GM12878 (cell line): ENCODE measurements around the gene NFIX. TPM values are rescaled to one million over a fixed set of nuclear protein-coding genes. Genes with fewer than 3 reads are reported as not detected.
A peak's percentile ranks its signal among the peaks of the same experiment; 100 is the strongest.

Experiments
- ATAC-seq: fragments of 200-7000 bp; cut with Tn5 transposase; 3 replicates; pipeline ENCODE4 v1.9.1; 2020; ENCODE audit warnings: mild to moderate bottlenecking, moderate library complexity
- BruUV-seq: library from RNA; stranded (reverse); fragments of 400-500 nt; replicated peaks from 2 replicates; lab custom pipeline; 2021; lab: Mats Ljungman, UMichigan
- CTCF ChIA-PET: fragments of 300-600 bp; sonication (Branson Sonifier 250); formaldehyde crosslinking; extraction: SDS; loops from one replicate; lab custom pipeline; 2021; ENCODE audit warnings: inconsistent platforms; lab: Yijun Ruan, JAX
- POLR2A ChIA-PET: fragments of 350-600 bp; formaldehyde crosslinking; extraction: SDS; loops from one replicate; lab custom pipeline; 2021; ENCODE audit warnings: inconsistent platforms; lab: Charles Lee
- RAD21 ChIA-PET: fragments of 300-600 bp; sonication (Branson Sonifier 250); formaldehyde crosslinking; loops from one replicate; lab custom pipeline; 2023; ENCODE audit warnings: antibody characterized with exemption; ENCODE audit not compliant: unreplicated experiment; lab: Charles Lee
- SMC1A ChIA-PET: fragments of 300-600 bp; sonication (Branson Sonifier 250); formaldehyde crosslinking; loops from one replicate; lab custom pipeline; 2023; ENCODE audit not compliant: unreplicated experiment, uncharacterized antibody; lab: Charles Lee
- DNase-seq: peaks from one replicate; pipeline ENCODE4 v3.0.0-alpha.2; 2011; ENCODE audit warnings: low read depth, low spot score
- FAIRE-seq: peaks from 3 replicates; lab custom pipeline; 2011; peaks lifted over from hg19 to GRCh38; lab: Jason Lieb, UNC
- H2AFZ ChIP-seq: 2 replicates; pipeline ENCODE4 v1.6.0; 2011; ENCODE audit warnings: low read depth, low read length, control low read depth; ENCODE audit not compliant: control insufficient read depth
- H3K27ac ChIP-seq: 2 replicates; pipeline ENCODE4 v1.5.1; 2011; ENCODE audit warnings: control low read depth; ENCODE audit not compliant: control insufficient read depth, insufficient read depth
- H3K27me3 ChIP-seq, 2 experiments: replicated peaks in 1 of 2; 2 replicates each; pipeline versions ENCODE4 v1.6.0 to v1.6.1; 2011; ENCODE audit warnings: low read length in 1 of 2; ENCODE audit not compliant: control insufficient read depth in 2 of 2, insufficient read depth in 2 of 2
- H3K36me3 ChIP-seq, 2 experiments: 2 replicates each; pipeline ENCODE4 v1.5.1; 2011; ENCODE audit warnings: low read length in 1 of 2; ENCODE audit not compliant: control insufficient read depth in 2 of 2, insufficient read depth in 2 of 2
- H3K4me1 ChIP-seq: 2 replicates; pipeline ENCODE4 v1.6.1; 2011; ENCODE audit warnings: mild to moderate bottlenecking, low read length, moderate library complexity, mixed read lengths; ENCODE audit not compliant: control insufficient read depth, insufficient read depth
- H3K4me2 ChIP-seq: 2 replicates; pipeline ENCODE4 v1.6.0; 2011; ENCODE audit warnings: control low read depth; ENCODE audit not compliant: control insufficient read depth, insufficient read depth
- H3K4me3 ChIP-seq: fragments of 200-600 bp; sonication (generic); 2 replicates; pipeline ENCODE4 v1.5.1; 2016
- H3K79me2 ChIP-seq: 2 replicates; pipeline ENCODE4 v1.6.0; 2011; ENCODE audit warnings: low read length; ENCODE audit not compliant: control insufficient read depth, insufficient read depth
- H3K9ac ChIP-seq: 2 replicates; pipeline ENCODE4 v1.8.0; 2011; ENCODE audit warnings: low read length, control low read depth, mixed read lengths; ENCODE audit not compliant: control insufficient read depth, insufficient read depth
- H3K9me3 ChIP-seq: replicated peaks from 3 replicates; pipeline ENCODE4 v1.5.1; 2011; ENCODE audit warnings: mild to moderate bottlenecking, low read length; ENCODE audit not compliant: control insufficient read depth, insufficient read depth
- H4K20me1 ChIP-seq: 2 replicates; pipeline ENCODE4 v1.6.0; 2011; ENCODE audit not compliant: control insufficient read depth, insufficient read depth
- BHLHE40 ChIP-seq, 2 experiments: fragments of 450-650 bp in 1 of 2; IDR thresholded peaks; 2 replicates each; pipeline ENCODE4 v1.6.1; 2011 to 2017; ENCODE audit warnings: low read depth in 2 of 2, borderline replicate concordance in 1 of 2, improper control_type of control experiment in 1 of 2, low read length in 1 of 2, mild to moderate bottlenecking in 1 of 2
- BMI1 ChIP-seq: fragments of 450-650 bp; IDR thresholded peaks from 2 replicates; pipeline ENCODE4 v1.6.1; 2016; ENCODE audit warnings: mild to moderate bottlenecking, moderate library complexity, borderline replicate concordance
- BRCA1 ChIP-seq: IDR thresholded peaks from 2 replicates; pipeline ENCODE4 v1.6.1; 2011; ENCODE audit warnings: low read depth, low read length, improper control_type of control experiment
- FOS ChIP-seq: IDR thresholded peaks from 3 replicates; pipeline ENCODE4 v1.6.1; 2011; ENCODE audit warnings: borderline replicate concordance; ENCODE audit not compliant: insufficient read length; ENCODE audit errors: extremely low read depth
- IKZF1 ChIP-seq: fragments of 450-650 bp; conservative IDR thresholded peaks from 2 replicates; pipeline ENCODE4 v1.6.1; 2017; ENCODE audit warnings: antibody characterized with exemption, mild to moderate bottlenecking
- KAT2A ChIP-seq: conservative IDR thresholded peaks from 2 replicates; pipeline ENCODE4 v1.6.1; 2011; ENCODE audit warnings: low read depth, low read length; ENCODE audit not compliant: control insufficient read depth
- KDM1A ChIP-seq: fragments of 200-600 bp; sonication (generic); IDR thresholded peaks from 2 replicates; pipeline ENCODE4 v1.6.1; 2016; ENCODE audit warnings: borderline replicate concordance
- LARP7 ChIP-seq: fragments of 450-650 bp; IDR thresholded peaks from 2 replicates; pipeline ENCODE4 v1.6.1; 2017; ENCODE audit warnings: mild to moderate bottlenecking
- MEF2A ChIP-seq: IDR thresholded peaks from 2 replicates; pipeline ENCODE4 v1.6.1; 2011; ENCODE audit warnings: low read depth, mild to moderate bottlenecking, low read length, moderate library complexity; ENCODE audit not compliant: insufficient read depth
- MTA3 ChIP-seq: IDR thresholded peaks from 2 replicates; pipeline ENCODE4 v1.6.1; 2012; ENCODE audit warnings: low read length, inconsistent platforms, borderline replicate concordance
- NBN ChIP-seq: fragments of 450-650 bp; IDR thresholded peaks from 2 replicates; pipeline ENCODE4 v1.6.1; 2016
- NRF1 ChIP-seq: conservative IDR thresholded peaks from 2 replicates; pipeline ENCODE4 v1.6.1; 2011; ENCODE audit warnings: mild to moderate bottlenecking, low read depth, low read length, improper control_type of control experiment
- STAT3 ChIP-seq: IDR thresholded peaks from 2 replicates; pipeline ENCODE4 v1.6.1; 2011; ENCODE audit warnings: low read depth, low read length, improper control_type of control experiment
- TCF3 ChIP-seq: IDR thresholded peaks from 2 replicates; pipeline ENCODE4 v1.6.1; 2012; ENCODE audit warnings: low read depth, mild to moderate bottlenecking, low read length, borderline replicate concordance; ENCODE audit not compliant: insufficient read depth
- WGBS: methylation state at CpG from one replicate; pipeline ENCODE4 v1.1.6; 2016; ENCODE audit warnings: low lambda C conversion rate; ENCODE audit not compliant: insufficient replicate concordance, insufficient coverage; ENCODE audit errors: missing lambda C conversion rate; 5-methylcytosine and 5-hydroxymethylcytosine counted together
- in situ Hi-C: fragments of 300-500 bp; cut with MboI; formaldehyde crosslinking; loops from 9 replicates; pipeline ENCODE4 v1.14.3; 2018; ENCODE audit warnings: mixed read lengths
- intact Hi-C: fragments of 100-400 bp; cut with micrococcal nuclease; formaldehyde crosslinking; loops from one replicate; pipeline ENCODE4 v1.14.2; 2022; ENCODE audit not compliant: unreplicated experiment
- polyA plus RNA-seq, 11 experiments: library from polyadenylated mRNA; depleted of rRNA in 4 of 11; unstranded in 6 of 11; stranded (reverse) in 5 of 11; fragments of >200 nt; fragmentation: Nextera tagmentation in 4 of 11; fragmentation: Illumina TruSeq in 1 of 11; extraction: Ambion mirVana in 4 of 11; extraction: Trizol in 1 of 11; gene quantifications; 1 replicate in 1 of 11; 2 replicates in 10 of 11; pipeline versions ENCODE4 v1.2.1 to v1.2.3, GENCODE V29; 2011 to 2016; ENCODE audit warnings: inconsistent platforms in 2 of 11, missing spikeins in 2 of 11, low read depth in 1 of 11
- total RNA-seq, 4 experiments: library from RNA; depleted of rRNA in 3 of 4; stranded (reverse); fragments of >200 nt in 3 of 4; fragmentation: Illumina TruSeq in 1 of 4; extraction: Trizol in 1 of 4; gene quantifications; 2 replicates each; pipeline versions ENCODE4 v1.2.1 to v1.2.3, GENCODE V29; 2013 to 2021
- TF ChIP-seq, protein P1 (sequence below), 3 experiments: IDR thresholded peaks in 2 of 3; conservative IDR thresholded peaks in 1 of 3; 2 replicates each; pipeline ENCODE4 v1.5.1; 2011; ENCODE audit warnings: low read depth in 3 of 3, low read length in 3 of 3, mild to moderate bottlenecking in 3 of 3, control low read depth in 2 of 3, moderate library complexity in 2 of 3, inconsistent platforms in 1 of 3, mixed read lengths in 1 of 3; ENCODE audit not compliant: control insufficient read depth in 2 of 3, insufficient read depth in 1 of 3; ENCODE audit errors: extremely low read depth in 1 of 3
- TF ChIP-seq, protein P2 (sequence below): fragments of 450-650 bp; IDR thresholded peaks from 2 replicates; pipeline ENCODE4 v1.6.1; 2018; ENCODE audit warnings: mild to moderate bottlenecking, low read depth, moderate library complexity; ENCODE audit not compliant: partially characterized antibody

Gene NFIX
- total and polyA plus RNA-seq, 10 of the 15 experiments (the other 5 are each of a cell fraction or from before 2014, with no cell fraction given): 0.02 to 2.2 (median 0.28) TPM

DNA sequence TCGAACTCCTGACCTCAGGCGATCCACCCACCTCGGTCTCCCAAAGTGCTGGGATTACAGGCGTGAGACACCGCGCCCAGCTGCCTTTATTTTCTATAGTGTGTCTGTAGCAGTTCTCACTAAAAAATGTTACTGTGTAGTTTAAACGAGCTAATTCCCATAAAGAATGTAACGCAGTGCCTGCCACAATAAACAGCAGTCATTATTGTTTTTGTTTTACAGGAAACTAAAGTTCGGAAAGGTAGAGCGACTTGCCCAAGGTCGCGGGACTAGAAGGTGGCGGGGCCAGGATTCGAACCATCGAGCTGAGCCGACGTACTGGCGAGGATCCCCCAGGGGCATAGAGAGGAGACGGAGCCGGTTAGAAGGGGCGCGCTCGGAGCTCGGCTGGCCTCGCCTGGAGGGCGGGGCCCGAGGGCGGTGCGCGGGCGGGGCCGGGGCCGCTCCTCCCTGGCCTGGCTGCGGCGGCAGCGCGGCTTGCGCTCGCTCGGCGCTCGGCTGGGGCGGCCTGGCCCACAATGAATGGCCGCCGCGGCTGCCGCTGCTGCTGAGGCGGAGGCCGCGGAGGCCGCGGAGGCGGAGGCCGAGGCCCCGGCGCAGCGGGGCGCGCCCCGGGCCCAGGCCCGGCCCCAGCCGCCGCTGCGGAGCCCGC is 122.6 kb downstream of the NFIX start, which contains the start of gene NACC1:
Gene NACC1 (plus strand): TSS at position 493 of the 652 bp plus-strand sequence. CDS start 16,944 bp downstream, outside the sequence.
- peaks cover under 1 to 7% of the 10 kb centered on the region in 2 experiments; a peak in 3 of 4 replicates for H3K36me3 ChIP-seq
- CTCF ChIA-PET: interaction anchor here (0.8 to 1.7 kb wide), 6 partner anchors 12 to 84 kb away, joined by 3 to 7 read pairs (median 4); partner anchors contain the start of genes IER2 and STX10
- in situ Hi-C loops: no loop called here
- peak within 1 kb of the TSS; percentile 75 for H3K27ac ChIP-seq
- peaks cover 10% of the 10 kb centered on the region for H4K20me1 ChIP-seq
- SMC1A ChIA-PET: interaction anchor here (1.0 to 1.8 kb wide), 9 partner anchors 13 to 143 kb away, joined by 3 to 7 read pairs (median 5); partner anchors contain the start of genes IER2 and STX10
- H3K4me3 ChIP-seq: peak within 1 kb of the TSS; percentile 98
- DNase-seq (no peak), FAIRE-seq (no peak), ATAC-seq (peak; percentile 82)
- peaks cover 36% of the 10 kb centered on the region for H3K4me1 ChIP-seq
- peak within 1 kb of the TSS; percentile 90 for H3K4me2 ChIP-seq
- H3K9ac ChIP-seq: peak within 1 kb of the TSS; percentile 79
- under 1% methylated on average over 37 of the region's 65 CpGs for WGBS
- no peaks in the 10 kb centered on the region for H3K9me3 ChIP-seq
- BruUV-seq: no TSS peak
- H2AFZ ChIP-seq: peak within 1 kb of the TSS; percentile 60
- intact Hi-C loops: loop anchor here (2.0 to 5.0 kb wide), 2 partner anchors 33 to 144 kb away; partner anchors contain the start of genes IER2 and STX10
- H3K79me2 ChIP-seq: peaks cover 62% of the 10 kb centered on the region
- POLR2A ChIA-PET: interaction anchor here (0.5 to 3.8 kb wide), 10 partner anchors 14 to 169 kb away, joined by 3 to 28 read pairs (median 4); partner anchors contain the start of genes IER2 and STX10
- RAD21 ChIA-PET: interaction anchor here (0.7 to 2.2 kb wide), 7 partner anchors 13 to 78 kb away, joined by 3 to 10 read pairs (median 4); partner anchors contain the start of genes IER2 and STX10
- H3K27me3 ChIP-seq: no peaks in the 10 kb centered on the region
- TF ChIP-seq KAT2A: no peak
- no peak for TF ChIP-seq FOS
- no peak for TF ChIP-seq KDM1A
- TF ChIP-seq, protein P1, sequence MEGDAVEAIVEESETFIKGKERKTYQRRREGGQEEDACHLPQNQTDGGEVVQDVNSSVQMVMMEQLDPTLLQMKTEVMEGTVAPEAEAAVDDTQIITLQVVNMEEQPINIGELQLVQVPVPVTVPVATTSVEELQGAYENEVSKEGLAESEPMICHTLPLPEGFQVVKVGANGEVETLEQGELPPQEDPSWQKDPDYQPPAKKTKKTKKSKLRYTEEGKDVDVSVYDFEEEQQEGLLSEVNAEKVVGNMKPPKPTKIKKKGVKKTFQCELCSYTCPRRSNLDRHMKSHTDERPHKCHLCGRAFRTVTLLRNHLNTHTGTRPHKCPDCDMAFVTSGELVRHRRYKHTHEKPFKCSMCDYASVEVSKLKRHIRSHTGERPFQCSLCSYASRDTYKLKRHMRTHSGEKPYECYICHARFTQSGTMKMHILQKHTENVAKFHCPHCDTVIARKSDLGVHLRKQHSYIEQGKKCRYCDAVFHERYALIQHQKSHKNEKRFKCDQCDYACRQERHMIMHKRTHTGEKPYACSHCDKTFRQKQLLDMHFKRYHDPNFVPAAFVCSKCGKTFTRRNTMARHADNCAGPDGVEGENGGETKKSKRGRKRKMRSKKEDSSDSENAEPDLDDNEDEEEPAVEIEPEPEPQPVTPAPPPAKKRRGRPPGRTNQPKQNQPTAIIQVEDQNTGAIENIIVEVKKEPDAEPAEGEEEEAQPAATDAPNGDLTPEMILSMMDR (IDR thresholded peaks at IDR 0.05 in 2 of 3, conservative IDR thresholded peaks at IDR 0.05 in 1 of 3; ENCODE audit: control insufficient read depth in 2 of 3, extremely low read depth in 1 of 3, insufficient read depth in 1 of 3, low read depth in 3 of 3, low read length in 3 of 3): no peak
- TF ChIP-seq STAT3: no peak
- TF ChIP-seq IKZF1: peak; percentile 67; the same call in 1 of the 2 replicates
- no peak for TF ChIP-seq TCF3
- TF ChIP-seq NBN: 0 out of 2 replicates have a peak, but pooled peaks have one; percentile 51
- TF ChIP-seq MTA3: no peak
- no peak for TF ChIP-seq MEF2A
- TF ChIP-seq NRF1: no peak
- TF ChIP-seq BHLHE40 (IDR thresholded peaks at IDR 0.05; ENCODE audit: borderline replicate concordance in 1 of 2, low read depth in 2 of 2, low read length in 1 of 2): peak; percentile 22 to 61; a peak in 2 of 4 replicates
- no peak for TF ChIP-seq LARP7
- TF ChIP-seq BRCA1: no peak
- TF ChIP-seq BMI1: no peak
- TF ChIP-seq, protein P2, sequence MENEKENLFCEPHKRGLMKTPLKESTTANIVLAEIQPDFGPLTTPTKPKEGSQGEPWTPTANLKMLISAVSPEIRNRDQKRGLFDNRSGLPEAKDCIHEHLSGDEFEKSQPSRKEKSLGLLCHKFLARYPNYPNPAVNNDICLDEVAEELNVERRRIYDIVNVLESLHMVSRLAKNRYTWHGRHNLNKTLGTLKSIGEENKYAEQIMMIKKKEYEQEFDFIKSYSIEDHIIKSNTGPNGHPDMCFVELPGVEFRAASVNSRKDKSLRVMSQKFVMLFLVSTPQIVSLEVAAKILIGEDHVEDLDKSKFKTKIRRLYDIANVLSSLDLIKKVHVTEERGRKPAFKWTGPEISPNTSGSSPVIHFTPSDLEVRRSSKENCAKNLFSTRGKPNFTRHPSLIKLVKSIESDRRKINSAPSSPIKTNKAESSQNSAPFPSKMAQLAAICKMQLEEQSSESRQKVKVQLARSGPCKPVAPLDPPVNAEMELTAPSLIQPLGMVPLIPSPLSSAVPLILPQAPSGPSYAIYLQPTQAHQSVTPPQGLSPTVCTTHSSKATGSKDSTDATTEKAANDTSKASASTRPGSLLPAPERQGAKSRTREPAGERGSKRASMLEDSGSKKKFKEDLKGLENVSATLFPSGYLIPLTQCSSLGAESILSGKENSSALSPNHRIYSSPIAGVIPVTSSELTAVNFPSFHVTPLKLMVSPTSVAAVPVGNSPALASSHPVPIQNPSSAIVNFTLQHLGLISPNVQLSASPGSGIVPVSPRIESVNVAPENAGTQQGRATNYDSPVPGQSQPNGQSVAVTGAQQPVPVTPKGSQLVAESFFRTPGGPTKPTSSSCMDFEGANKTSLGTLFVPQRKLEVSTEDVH: no peak
